Dermis blood vessel endothelial cell (primary cell): ENCODE data around the gene SKAP1. TPM values are rescaled to one million over a fixed set of nuclear protein-coding genes. Genes with fewer than 3 reads are reported as not detected.
"Not testable (repeated sequence)": the region's sequence is repeated elsewhere in the genome, so short reads cannot be mapped to it uniquely, and the experiment has no call there.

Experiments
- DNase-seq: peaks from one replicate; pipeline ENCODE4 v3.0.0; 2010
- total RNA-seq: library from RNA; depleted of rRNA; stranded (reverse); fragments of >200 nt; gene quantifications from 2 replicates; pipeline ENCODE4 v1.2.3, GENCODE V29; 2014

The SKAP1 gene
- total RNA-seq, 1 donor from 2014 or later = 0.17 TPM

GRCh38 chr17:48241131-48241591 lies 188.9 kb downstream of the SKAP1 start:
- DNase-seq = peak; percentile 87

GRCh38 chr17:48240562-48241130 lies 189.4 kb downstream of the SKAP1 start:
- peak; percentile 65 for DNase-seq

GRCh38 chr17:48240122-48240521 lies 189.9 kb downstream of the SKAP1 start:
- DNase-seq = no peak

- DNase-seq = no peak
These were observed 190.4 kb downstream of the SKAP1 start for GRCh38 chr17:48239603-48239995.

GRCh38 chr17:48238933-48239602 lies 190.9 kb downstream of the SKAP1 start:
- no peak for DNase-seq

- no peak for DNase-seq
These were observed 192.6 kb downstream of the SKAP1 start for GRCh38 chr17:48237456-48237855.

- DNase-seq = peak; percentile 95
These were observed 193.3 kb downstream of the SKAP1 start for GRCh38 chr17:48236681-48237134.

- no peak for DNase-seq
These were observed 195.1 kb downstream of the SKAP1 start for GRCh38 chr17:48234922-48235321.

GRCh38 chr17:48231995-48232959 lies 197.7 kb downstream of the SKAP1 start:
- no peak for DNase-seq

- DNase-seq = no peak
These were observed 200.1 kb downstream of the SKAP1 start for GRCh38 chr17:48229936-48230335.

GRCh38 chr17:48228720-48229119 lies 201.3 kb downstream of the SKAP1 start:
- DNase-seq = no peak

- no peak for DNase-seq
These were observed 204.1 kb downstream of the SKAP1 start for GRCh38 chr17:48225725-48226567.

GRCh38 chr17:48223945-48224344 lies 206.1 kb downstream of the SKAP1 start:
- no peak for DNase-seq

GRCh38 chr17:48219617-48220016 lies 210.4 kb downstream of the SKAP1 start:
- DNase-seq = no peak

GRCh38 chr17:48215583-48216139 lies 214.4 kb downstream of the SKAP1 start:
- DNase-seq = peak; percentile 83

- DNase-seq = no peak
These were observed 216.2 kb downstream of the SKAP1 start for GRCh38 chr17:48213797-48214196.

GRCh38 chr17:48211787-48212186 lies 218.2 kb downstream of the SKAP1 start:
- DNase-seq = no peak

- no peak for DNase-seq
These were observed 219.0 kb downstream of the SKAP1 start for GRCh38 chr17:48211011-48211410.

GRCh38 chr17:48209973-48210372 lies 220.0 kb downstream of the SKAP1 start:
- DNase-seq = no peak

GRCh38 chr17:48207776-48208544 lies 222.1 kb downstream of the SKAP1 start:
- no peak for DNase-seq

- DNase-seq = not testable (repeated sequence)
These were observed 223.0 kb downstream of the SKAP1 start for GRCh38 chr17:48207036-48207435.
